BE2C (cell line): ENCODE measurements around the gene MGAT4A.

Experiments
- DNase-seq: peaks from one replicate; pipeline ENCODE4 v3.0.0-alpha.2; 2020
- H3K27me3 ChIP-seq: fragments of 250-450 bp; sonication (Bioruptor Pico); 2 replicates; pipeline ENCODE4 v1.5.1; 2020; ENCODE audit warnings: mild to moderate bottlenecking
- H3K36me3 ChIP-seq: fragments of 250-450 bp; sonication (Bioruptor Pico); 2 replicates; pipeline ENCODE4 v1.5.1; 2020; ENCODE audit warnings: mild to moderate bottlenecking
- H3K4me1 ChIP-seq: fragments of 250-450 bp; sonication (Bioruptor Pico); 2 replicates; pipeline ENCODE4 v1.5.1; 2020
- H3K4me3 ChIP-seq: 2 replicates; pipeline ENCODE4 v1.5.1; 2011; ENCODE audit warnings: low read depth, low read length
- H3K9me3 ChIP-seq: fragments of 250-450 bp; sonication (Bioruptor Pico); 2 replicates; pipeline ENCODE4 v1.5.1; 2020
- TF ChIP-seq, protein P1 (sequence below): IDR thresholded peaks from 2 replicates; pipeline ENCODE4 v1.5.1; 2012; ENCODE audit warnings: mild to moderate bottlenecking, low read depth, low read length

Gene MGAT4A

GRCh38 chr2:98614024-98614739 lies 116.8 kb downstream of the MGAT4A start:
- Histone ChIP-seq H3K4me1 (no peaks in the 10 kb centered on the region), H3K4me3 (no peak overlapping the region), H3K36me3 (no peaks in the 10 kb centered on the region; the same call in 1 of the 2 replicates), H3K9me3 (no peaks in the 10 kb centered on the region), H3K27me3 (no peaks in the 10 kb centered on the region)
- no peak for DNase-seq
- TF ChIP-seq, protein P1, sequence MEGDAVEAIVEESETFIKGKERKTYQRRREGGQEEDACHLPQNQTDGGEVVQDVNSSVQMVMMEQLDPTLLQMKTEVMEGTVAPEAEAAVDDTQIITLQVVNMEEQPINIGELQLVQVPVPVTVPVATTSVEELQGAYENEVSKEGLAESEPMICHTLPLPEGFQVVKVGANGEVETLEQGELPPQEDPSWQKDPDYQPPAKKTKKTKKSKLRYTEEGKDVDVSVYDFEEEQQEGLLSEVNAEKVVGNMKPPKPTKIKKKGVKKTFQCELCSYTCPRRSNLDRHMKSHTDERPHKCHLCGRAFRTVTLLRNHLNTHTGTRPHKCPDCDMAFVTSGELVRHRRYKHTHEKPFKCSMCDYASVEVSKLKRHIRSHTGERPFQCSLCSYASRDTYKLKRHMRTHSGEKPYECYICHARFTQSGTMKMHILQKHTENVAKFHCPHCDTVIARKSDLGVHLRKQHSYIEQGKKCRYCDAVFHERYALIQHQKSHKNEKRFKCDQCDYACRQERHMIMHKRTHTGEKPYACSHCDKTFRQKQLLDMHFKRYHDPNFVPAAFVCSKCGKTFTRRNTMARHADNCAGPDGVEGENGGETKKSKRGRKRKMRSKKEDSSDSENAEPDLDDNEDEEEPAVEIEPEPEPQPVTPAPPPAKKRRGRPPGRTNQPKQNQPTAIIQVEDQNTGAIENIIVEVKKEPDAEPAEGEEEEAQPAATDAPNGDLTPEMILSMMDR = no peak

- Histone ChIP-seq H3K27me3 (no peaks in the 10 kb centered on the region), H3K36me3 (no peaks in the 10 kb centered on the region), H3K4me1 (no peaks in the 10 kb centered on the region), H3K9me3 (no peaks in the 10 kb centered on the region), H3K4me3 (peak overlapping the region; percentile 87)
- TF ChIP-seq, protein P1 = no peak
- DNase-seq = no peak
Observed at GRCh38 chr2:98608962-98609604, 121.8 kb downstream of the MGAT4A start.

- Histone ChIP-seq H3K4me3 (peak within 1 kb of the TSS; percentile 87), H3K36me3 (no peaks in the 10 kb centered on the region), H3K4me1 (no peaks in the 10 kb centered on the region), H3K27me3 (no peaks in the 10 kb centered on the region), H3K9me3 (no peaks in the 10 kb centered on the region)
- TF ChIP-seq, protein P1 = no peak
- DNase-seq = peak; percentile 85
Observed at GRCh38 chr2:98608116-98608961, 122.6 kb downstream of the MGAT4A start, which contains the start of the genes COA5 and UNC50. COA5 (minus strand) TSS chr2:98608512; CDS start chr2:98608405, 107 bp downstream. UNC50 (plus strand) TSS chr2:98608589; CDS start chr2:98609760, 1,171 bp downstream.

DNA sequence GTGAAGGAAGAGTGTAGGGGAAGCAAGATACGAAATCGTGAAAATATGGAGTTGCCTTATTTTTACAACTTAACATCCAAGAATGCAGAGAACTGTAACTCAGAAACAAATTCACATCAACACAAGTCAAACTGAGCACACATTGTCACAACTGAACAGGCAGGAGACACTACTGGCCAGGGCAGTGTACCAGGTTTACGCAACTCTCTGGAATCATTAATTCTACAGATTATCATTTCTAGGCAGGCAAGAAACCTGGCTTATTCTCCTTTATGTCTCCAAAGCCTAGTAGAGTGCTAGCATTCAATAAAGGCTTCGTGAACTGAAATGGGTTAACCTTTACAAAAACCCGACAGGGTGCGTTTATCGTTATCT lies 123.2 kb downstream of the MGAT4A start:
- TF ChIP-seq, protein P1 = no peak
- Histone ChIP-seq H3K4me1 (no peaks in the 10 kb centered on the region), H3K27me3 (no peaks in the 10 kb centered on the region), H3K36me3 (no peaks in the 10 kb centered on the region), H3K4me3 (peak overlapping the region; percentile 87), H3K9me3 (no peaks in the 10 kb centered on the region)
- DNase-seq = no peak

DNA sequence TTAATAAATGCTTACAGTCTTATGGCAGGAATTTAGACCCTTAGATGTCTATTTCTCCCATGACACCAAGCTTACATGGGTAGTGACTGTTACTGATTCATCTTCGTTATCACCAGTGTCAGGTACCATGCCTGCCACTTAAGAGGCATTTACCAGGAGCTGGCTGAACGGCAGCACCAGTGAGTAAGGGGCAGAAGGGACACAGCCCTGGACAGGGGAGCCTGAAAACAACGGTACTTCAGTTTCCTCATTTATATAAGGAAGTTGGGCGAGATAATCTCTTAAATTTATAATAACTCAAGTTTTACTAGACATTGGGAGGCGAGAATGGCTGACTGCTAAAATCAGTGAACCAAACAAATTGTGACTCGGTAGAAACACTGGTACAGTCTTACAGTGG lies 123.8 kb downstream of the MGAT4A start:
- TF ChIP-seq, protein P1 = no peak
- no peaks in the 10 kb centered on the region for H3K36me3 ChIP-seq
- DNase-seq = no peak
- peak overlapping the region; percentile 87 for H3K4me3 ChIP-seq
- H3K9me3 ChIP-seq = no peaks in the 10 kb centered on the region
- H3K27me3 ChIP-seq = no peaks in the 10 kb centered on the region
- H3K4me1 ChIP-seq = no peaks in the 10 kb centered on the region
